Activated CD8-positive, alpha-beta memory T cell treated with anti-CD3 and anti-CD28 coated beads for 24 hours (primary cell): Measurements from ENCODE around the gene DDRGK1.
A peak's percentile ranks its signal among the peaks of the same experiment; 100 is the strongest.
"Not testable (repeated sequence)": the region's sequence is repeated elsewhere in the genome, so short reads cannot be mapped to it uniquely, and the experiment has no call there.

ENCODE experiments used
- DNase-seq: peaks from one replicate; pipeline ENCODE4 v3.0.0-alpha.2; 2020

DDRGK1 gene

GRCh38 chr20:3210346-3210745 is 5.9 kb upstream of the DDRGK1 start:
- no peak for DNase-seq

- no peak for DNase-seq
Measured at GRCh38 chr20:3209946-3210317, 5.5 kb upstream of the DDRGK1 start.

- DNase-seq, result peak; percentile 86
Measured at GRCh38 chr20:3209257-3209945, 4.9 kb upstream of the DDRGK1 start, which contains the start of gene ITPA. Gene ITPA, plus strand, starts transcription at chr20:3209498. Its CDS starts 54 bp downstream, at chr20:3209552.

- no peak for DNase-seq
Measured at GRCh38 chr20:3208786-3209256, 4.3 kb upstream of the DDRGK1 start.

- DNase-seq, result peak; percentile 73
Measured at GRCh38 chr20:3203315-3204123, 963 bp downstream of the DDRGK1 start.

- DNase-seq, result no peak
Measured at GRCh38 chr20:3202965-3203314, 1.5 kb downstream of the DDRGK1 start.

GRCh38 chr20:3199976-3200755 is 4.3 kb downstream of the DDRGK1 start:
- DNase-seq, result no peak

- no peak for DNase-seq
Measured at GRCh38 chr20:3199206-3199605, 5.3 kb downstream of the DDRGK1 start.

GRCh38 chr20:3195590-3196237 is 8.8 kb downstream of the DDRGK1 start:
- DNase-seq, result no peak

- no peak for DNase-seq
Measured at GRCh38 chr20:3194617-3195280, 9.7 kb downstream of the DDRGK1 start.

- DNase-seq, result no peak
Measured at GRCh38 chr20:3193806-3194616, 10.5 kb downstream of the DDRGK1 start.

- no peak for DNase-seq
Measured at GRCh38 chr20:3192226-3193015, 12.1 kb downstream of the DDRGK1 start.

GRCh38 chr20:3190681-3191111 is 13.8 kb downstream of the DDRGK1 start:
- no peak for DNase-seq

GRCh38 chr20:3189561-3190131 is 14.8 kb downstream of the DDRGK1 start:
- DNase-seq, result no peak

GRCh38 chr20:3188823-3189413 is 15.6 kb downstream of the DDRGK1 start:
- no peak for DNase-seq

GRCh38 chr20:3187861-3188260 is 16.6 kb downstream of the DDRGK1 start:
- DNase-seq, result not testable (repeated sequence)

- no peak for DNase-seq
Measured at GRCh38 chr20:3183896-3184612, 20.4 kb downstream of the DDRGK1 start.

- DNase-seq, result not testable (repeated sequence)
Measured at GRCh38 chr20:3182429-3182828, 22.1 kb downstream of the DDRGK1 start.

GRCh38 chr20:3181270-3181669 is 23.2 kb downstream of the DDRGK1 start:
- no peak for DNase-seq
